TTC549 (cell line): ENCODE results near the gene CLCN4.

Experiments used
- FAIRE-seq: peaks from 2 replicates; lab custom pipeline; 2012; peaks lifted over from hg19 to GRCh38; lab: Jason Lieb, UNC

CLCN4 gene

DNA sequence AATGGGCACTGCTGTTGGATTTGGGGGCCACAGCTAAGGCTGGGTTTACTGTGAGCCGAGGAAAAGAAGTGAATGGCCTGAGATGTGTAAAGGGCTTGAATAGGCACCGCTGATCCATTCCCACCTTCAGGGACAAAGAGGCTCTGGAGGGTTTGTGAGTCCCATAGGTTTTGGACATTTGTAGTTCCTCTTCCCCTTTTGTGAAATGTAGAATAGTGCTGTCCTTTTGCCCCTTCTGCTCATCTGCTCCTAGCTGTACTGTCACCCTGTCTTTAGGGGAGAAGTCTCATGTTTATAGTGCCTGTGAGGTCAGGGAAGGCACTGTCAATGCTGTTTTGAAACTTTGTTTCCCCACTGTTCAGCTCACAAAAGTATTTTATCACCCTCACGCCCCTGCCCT lies 26.4 kb upstream of the CLCN4 start:
- no peak for FAIRE-seq

DNA sequence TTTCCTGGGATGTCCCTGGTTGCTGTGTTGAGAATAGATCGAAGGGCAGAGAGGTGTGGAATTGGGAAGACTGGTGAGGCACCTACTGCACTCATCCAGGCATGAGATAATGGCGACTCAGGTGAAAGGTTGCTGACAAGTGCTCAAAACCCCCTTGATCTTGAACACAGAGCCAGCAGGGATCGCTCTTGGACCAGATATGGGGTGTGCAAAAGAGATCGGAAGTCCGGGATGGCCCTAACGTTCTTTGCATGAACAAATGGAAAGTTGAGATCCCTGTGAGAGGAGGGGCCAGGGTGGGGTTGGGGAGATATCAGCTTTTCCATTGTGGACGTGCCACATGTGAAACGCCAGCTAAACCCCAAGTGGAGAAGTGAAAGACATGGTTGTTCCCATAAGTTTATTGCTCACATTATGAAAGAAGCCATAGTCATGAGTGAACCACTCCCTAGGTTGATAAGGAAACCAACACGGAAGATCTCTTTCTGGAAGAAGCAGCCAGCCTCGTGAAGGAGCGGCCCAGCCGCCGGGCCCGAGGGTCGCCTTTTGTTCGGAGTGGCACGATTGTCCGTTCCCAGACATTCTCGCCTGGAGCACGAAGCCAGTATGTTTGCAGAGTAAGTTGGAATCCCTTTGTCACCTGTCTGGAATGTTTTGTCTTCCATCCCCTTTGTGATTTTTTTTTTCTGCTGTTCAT lies 22.6 kb upstream of the CLCN4 start:
- no peak for FAIRE-seq

DNA sequence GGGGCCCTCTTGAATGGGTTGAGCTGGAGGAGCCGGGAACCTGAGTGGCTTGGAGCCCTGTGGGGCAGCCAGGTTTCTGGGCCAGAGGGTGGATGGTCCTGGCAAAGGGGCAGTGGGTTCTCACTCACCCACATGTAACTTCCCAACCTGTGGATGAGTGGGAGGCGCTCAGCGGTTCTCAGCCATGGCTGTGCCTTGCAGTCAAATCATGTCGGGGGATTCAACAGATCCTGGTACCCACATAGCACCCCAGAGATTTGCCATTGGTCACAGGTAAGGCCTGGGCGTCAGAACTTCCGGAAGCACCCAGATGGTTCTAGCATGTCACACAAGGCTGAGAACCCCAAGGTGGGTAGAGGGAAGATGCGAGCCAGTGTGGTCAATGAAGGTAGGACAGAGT lies 21.9 kb upstream of the CLCN4 start:
- no peak for FAIRE-seq

DNA sequence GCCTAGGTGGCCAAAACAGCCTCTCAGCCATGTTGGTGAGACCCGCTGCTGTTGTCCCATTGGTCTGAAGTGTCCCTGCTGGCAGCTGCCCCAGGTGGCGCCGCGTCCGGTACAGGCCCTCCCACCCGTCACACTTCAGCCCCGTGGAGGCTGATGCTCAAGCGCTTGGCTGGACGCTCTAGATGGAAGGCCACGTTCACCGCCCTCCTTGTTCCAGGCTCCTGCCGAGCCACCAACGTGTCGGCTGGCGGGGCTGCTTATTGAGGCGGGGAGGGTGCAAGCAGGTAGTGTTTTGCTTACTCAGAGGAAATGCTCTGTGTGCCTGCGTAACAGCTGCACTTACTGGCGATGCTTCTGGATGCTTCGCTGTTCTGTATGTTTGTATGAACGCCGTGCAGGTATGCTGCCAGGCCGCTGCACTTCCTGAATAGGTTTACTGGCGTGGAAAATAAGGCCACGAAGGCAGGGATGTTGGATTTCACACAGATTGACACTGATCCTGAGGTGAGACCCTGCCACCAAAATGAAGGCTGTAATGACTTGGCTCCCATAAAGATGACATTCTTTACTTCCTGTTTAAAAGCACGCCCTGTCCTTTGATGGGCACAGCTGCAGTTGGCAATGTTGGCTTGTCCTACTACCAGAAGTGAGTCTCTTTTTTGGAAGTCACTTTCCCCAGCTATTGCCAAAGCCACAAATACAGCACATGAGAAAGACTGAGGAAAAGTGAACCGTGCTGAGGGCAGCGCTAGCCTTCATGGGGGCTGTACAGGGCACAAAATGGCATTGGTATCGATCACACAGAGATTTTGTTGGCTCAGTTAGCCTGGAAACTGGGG lies 21.0 kb upstream of the CLCN4 start:
- no peak for FAIRE-seq

DNA sequence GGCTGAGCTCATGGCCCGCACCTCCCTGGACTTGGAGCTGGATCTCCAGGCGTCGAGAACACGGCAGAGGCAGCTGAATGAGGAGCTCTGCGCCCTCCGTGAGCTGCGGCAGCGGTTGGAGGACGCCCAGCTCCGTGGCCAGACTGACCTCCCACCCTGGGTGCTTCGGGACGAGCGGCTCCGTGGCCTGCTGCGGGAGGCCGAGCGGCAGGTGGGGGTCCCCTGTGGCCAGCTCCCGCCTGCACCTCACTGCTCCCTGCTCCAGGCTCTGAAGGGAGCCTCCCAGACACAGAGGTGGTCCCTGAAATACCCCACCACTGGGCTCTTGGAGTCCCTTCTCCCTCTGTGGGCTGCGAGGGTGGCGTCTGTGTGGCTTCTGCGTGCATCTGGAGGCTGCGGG lies 18.0 kb upstream of the CLCN4 start:
- FAIRE-seq: no peak

DNA sequence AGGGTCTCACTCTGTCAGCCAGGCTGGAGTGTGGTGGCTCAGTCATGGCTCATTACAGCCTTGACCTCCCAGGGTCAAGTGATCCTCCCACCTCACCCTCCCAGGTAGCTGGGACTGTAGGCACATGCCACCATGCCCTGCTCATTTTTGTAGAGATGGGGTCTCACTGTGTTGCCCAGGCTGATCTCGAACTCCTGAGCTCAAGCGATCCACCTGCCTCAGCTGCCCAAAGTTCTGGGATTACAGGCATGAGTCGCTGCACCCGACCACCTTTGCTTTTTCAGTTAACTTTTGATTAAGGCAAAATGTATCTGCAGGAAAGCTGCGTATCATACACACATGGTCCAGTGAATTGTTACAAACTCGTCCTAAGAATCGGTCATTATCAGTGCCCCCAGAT lies 16.5 kb upstream of the CLCN4 start:
- FAIRE-seq: no peak

DNA sequence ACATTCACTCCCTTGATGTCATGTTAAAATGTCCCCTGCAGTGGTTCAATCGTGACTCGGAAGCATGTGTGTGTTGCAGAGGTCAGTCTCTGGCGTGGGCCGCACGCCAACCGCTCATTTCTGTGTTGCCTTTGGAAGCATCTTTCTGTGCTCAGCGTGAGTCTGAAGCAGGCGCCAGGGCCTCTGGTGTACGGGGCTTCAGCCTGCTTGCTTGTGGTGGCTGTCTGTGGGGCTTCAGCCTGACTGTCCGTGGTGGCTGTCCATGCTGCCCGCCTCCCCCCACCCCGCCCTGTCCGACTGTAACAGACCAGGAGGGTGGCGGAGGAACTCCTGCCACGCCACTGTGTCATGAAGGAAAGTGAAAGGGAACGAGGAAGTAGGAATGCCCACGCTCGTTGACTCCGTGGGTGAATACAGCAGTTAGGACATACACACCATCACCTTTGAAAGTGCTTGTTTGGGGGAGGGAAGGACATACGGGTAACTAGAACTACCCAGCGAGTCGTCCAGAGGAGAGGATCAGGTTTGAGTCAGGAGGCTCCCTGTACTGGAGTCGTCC lies 14.7 kb upstream of the CLCN4 start:
- no peak for FAIRE-seq

DNA sequence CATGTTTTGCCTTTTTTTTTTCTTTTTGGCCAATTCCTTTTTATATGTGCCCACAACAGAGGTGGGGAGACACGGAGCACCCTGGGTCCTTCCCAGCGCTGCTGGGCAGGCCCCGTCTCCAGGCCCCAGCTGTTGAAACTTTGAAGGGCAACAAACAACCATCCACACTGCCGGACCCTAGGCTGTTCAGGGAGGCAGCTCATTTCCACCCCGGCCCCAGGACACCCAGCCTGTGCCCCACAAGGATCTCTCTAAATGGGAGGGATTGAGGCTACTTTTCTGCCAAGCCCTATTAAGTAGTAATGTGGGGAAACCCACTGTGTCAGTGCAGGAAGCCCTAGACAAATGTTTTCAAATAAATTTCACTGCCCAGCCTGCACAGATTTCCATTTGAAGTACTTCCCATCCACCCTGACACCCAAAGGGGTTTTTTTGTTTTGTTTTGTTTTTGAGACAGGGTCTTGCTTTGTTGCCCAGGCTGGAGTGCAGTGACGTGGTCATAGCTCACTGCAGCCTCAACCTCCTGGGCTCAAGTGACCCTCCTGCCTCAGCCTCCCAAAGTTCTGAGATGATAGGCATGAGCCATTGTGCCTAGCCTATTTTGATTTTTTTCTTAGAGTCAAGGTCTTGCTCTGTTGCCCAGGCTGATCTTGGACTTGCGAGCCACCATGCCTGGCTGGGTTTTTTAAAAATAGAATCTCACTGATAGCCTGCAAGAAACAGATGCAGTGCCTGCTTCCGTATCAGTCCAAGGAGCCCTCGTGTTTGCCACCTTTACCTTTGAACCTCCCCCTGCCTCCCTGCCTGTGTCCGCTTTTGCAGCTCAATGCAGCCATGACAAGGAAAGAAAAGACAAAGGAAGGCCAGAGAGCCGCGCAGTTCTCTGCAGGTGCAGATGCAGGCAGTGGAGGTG lies 13.4 kb upstream of the CLCN4 start:
- FAIRE-seq: no peak

DNA sequence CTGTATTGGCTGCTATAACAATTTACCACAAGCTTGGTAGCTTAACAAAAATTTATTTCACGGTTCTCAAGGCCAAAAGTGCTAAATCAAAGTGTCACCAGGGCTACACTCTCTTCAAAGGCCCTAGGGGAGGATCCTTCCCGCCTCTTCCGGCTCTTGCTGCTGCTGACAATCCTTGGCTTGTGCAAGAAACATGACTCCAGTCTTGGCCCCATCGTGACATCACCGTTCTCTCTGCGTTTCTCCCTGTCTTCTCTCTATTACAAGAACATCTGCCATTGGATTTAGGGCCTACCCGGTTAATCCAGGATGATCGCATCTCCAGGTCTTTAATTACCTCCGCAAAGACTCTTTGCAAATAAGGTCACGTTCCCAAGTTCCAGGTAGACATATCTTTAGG lies 10.4 kb upstream of the CLCN4 start:
- no peak for FAIRE-seq

DNA sequence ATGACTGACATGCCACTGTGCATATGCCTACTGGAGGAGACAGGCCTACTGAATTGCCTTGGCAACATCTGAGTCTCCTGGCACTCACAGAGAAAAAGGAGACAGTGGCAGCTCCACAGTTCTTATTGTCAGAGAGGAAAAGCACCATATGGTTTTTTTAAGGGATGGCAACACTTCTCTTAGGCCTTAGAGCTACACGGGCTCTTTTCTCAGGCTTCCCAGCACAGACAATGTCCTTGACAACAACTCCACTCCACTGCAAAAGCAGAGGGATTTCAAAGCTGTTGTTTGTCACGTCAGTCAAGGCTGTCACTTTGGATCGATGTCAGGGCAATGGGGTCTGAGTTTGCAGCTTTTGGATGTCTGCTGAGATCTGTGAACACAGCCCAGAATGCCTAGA lies 4.7 kb upstream of the CLCN4 start:
- no peak for FAIRE-seq

DNA sequence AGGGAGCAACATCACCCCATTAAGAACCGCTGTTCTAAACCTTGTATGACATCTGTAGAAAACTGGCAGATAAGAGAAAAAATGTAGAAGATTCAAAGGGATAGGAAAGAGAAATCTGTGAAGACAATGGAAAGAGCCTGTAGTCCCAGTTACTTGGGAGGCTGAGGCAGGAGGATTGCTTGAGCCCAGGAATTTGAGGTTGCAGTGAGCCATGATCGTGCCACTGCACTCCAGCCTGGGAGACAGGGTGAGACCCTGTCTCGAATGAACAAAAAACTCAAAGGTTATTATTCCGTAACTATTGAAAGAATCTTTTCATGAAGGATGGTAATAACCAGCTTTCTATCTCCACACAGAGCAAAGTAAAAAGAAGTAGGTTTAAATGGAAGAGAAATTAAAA lies 1.6 kb upstream of the CLCN4 start:
- FAIRE-seq: no peak

DNA sequence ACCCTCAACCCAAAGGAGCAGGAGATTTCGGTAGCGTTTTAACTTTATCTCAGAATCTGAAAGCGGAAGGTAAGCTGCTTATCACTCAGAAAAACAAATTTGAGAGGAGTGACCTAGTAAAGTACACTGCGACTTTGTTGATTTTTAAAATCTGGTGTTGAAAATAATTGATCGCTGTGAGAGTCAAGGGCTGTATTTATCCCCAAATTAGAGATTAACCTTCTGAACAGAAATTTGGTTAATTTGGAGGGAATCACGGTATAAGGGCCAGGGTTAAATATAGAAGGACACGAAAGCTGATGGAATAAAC lies 212 bp downstream of the CLCN4 start:
- no peak for FAIRE-seq

DNA sequence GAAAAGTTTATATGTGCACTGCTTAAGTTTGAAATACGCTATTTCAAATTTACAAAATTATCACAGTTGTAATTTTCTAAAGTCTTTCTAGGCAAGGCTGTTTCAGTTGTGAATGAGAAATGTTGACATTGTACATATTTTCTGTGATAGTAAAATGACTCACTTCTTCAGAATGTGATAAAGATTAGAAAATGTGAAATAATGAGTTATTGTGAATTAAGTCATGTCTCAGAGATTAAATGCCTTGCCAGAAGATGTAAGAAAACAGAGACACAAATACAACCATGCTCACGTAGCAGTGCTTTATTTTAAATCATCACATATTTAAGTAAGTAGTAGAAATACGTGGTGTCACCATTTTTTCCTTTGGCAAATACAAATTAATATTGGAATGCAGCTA lies 768 bp downstream of the CLCN4 start:
- no peak for FAIRE-seq

DNA sequence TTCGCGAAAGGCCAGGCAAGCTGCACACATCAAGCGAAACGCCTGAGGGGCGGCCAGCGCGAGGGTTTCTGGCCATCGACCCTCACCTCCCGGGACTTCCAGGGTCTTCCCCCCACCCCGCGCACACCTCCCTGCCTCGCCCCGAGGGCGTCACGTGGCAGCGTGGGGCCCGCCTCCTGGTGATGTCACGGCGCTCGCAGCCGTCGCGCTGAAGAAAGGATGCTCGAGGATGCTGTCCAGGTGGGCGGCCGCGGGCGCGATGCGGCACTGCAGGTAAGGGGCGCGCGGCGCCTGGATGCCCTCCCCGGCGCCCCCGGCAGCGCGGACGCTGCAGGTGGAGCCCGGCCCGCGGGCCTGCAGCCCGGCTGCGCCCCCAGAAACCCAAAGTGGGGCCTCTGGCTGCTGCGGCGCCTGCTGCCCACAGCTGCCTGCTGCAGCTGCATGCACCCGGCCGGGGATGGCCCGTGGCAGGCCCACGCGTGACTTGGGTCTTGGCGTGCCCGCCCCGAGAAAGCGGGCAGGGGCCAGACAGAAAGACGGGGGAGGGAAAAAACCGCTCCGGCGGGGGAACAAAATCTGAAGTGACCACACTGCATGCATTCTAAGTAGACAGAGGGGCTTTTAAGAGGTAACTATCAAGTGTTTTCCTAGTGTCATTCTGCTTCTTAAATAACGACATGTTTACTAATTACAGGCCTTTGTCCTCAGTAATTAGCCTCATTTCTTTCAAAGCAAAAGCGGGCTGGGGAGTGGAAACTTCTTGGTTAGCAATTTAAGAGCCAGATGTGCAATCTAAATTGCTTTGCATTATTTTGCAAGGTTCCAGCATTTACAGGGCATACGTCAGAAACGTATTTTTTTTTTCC lies 1.7 kb downstream of the CLCN4 start:
- FAIRE-seq: no peak

DNA sequence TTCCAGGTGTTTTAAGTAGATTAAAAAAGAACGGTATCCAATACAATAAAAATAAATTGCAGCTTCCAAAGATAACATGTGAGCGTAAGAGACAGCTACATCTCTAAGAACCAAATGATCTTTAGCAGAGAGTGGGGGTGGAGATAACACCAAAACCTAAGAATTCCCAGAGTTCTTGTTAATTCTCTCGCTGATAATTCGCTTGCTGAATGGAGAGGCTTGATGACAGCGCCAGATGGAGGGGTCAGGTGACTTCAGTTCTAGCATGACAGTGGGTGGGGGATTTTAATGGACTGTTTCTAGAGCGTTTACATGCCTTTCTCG lies 2.3 kb downstream of the CLCN4 start:
- no peak for FAIRE-seq

DNA sequence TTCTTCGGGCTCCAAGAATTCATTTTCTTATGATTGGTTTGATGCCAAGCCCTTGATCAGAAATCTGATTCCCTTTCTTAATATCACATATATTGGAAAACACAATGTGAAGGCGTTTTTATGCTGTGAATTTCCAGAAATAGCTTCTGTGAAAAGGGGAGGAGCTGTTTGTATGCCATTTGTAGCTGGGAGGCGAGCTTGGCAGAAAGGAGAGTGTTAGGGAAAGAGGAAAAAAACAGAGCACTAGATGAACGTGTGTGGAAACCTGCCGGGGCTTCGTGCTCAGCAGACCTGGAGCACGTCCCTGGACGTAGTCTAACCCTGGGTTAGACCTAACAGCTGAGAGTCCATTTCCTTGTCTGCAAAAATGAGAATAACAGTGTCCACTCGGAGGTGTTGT lies 3.4 kb downstream of the CLCN4 start:
- no peak for FAIRE-seq

DNA sequence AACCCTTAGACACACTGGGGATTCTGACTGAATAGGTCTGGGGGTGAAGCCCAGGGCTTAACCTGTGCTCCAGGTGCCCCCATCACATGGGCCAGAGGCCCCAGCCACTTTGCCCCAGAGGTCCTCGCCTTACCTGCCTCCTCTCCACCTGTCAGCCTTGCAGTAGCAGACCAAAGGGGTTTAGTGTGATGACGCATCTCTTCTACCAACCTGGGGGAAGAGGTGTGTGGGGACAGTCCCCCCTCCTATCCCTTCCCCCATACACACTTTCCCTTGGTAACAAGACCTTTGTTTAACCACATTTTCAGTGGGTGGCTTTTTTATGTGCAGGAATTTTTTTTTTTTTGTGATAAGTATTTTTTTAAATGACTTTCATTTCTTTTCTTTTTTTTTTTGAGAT lies 6.3 kb downstream of the CLCN4 start:
- no peak for FAIRE-seq

DNA sequence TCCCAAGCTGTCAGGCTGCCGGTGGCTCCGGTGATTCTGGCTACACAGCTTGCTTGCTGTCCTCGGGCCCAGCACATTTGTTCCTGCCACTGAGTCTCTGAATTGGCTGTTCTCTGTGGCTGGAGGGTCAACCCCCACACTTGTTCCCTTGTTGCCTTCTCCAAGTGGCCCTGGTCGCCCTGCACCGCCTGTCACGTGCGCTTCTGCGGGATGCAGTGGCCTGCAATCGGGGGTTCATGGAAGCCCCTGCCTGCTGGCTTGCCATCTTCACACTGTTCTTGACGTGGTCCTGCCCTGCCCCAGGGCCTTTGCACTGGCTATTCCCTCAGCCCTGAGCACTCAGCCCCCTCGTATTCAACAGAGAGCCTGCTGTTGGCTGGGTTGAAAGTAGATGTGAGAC lies 8.1 kb downstream of the CLCN4 start:
- no peak for FAIRE-seq

DNA sequence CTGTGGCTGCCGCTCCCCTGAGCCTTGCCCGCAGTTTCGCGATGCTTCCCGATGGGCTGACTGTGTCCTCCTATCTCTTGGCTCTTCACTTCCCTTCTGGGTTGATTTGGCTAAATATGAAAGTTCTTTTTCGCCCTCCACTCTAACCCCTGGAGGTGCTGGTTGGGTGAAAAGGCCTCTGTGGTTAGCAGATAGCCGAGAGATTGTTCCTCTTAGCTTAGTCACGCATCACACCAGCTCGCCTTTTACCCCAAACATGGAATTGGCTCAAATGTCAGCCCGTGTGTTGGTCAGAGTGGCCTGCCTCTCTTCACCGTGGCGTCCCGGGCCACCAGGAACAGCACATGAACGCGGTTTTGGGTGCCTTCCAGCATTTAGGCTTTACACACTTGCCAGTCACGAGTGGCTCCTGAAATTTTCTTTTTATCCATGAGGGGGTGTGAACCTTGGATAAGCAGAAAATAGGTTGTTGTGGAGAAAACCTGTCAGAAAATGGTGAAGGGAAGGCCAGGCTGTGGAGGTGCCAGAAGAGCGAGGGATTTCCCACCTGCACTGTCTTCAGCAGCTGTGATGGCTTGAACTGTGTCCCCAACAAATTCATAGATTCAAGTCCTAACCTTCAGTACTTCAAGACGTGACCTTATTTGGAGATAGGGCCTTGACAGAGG lies 8.9 kb downstream of the CLCN4 start:
- no peak for FAIRE-seq

DNA sequence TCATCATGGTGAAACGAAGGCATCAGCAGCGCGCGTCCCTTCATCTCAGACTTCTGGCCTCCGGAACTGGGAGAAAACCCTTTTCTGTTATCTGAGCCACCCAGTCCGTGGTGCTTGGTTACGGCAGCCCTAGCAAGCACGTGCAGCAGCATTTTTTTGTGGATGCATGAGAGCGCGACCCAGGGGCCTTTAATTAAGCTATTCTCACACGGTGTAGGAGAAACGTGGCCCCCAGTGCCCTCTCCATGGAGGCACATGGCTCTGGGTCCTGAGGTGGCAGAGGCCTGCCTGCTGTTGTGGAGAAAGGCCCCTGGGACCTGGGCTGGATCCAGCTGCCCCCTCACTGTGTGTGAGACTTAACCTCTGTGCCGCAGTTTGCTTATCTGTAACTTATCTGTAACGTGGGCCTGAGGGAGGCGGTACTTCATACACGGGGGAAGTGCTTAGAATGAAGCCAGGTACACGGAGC lies 9.5 kb downstream of the CLCN4 start:
- no peak for FAIRE-seq

DNA sequence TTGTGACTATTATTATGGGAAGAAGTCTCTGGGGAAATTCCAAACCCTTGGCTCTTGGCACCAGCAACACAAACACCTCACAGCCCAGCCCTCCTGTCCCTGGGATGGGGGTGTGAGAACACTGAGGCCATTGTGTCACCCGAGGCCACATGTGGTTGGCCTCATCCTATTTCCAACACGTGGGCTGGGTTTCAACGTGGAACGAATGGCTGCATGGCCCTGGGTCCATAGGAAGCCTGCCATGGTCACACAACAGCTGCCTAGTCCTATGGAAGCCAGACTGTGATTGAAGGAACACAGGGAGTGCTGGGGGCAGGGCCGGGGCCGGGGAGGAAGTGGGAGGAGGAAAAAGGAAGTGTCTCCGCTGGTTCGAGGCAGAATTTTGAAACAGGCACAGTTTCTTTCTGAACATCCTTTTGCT lies 10.0 kb downstream of the CLCN4 start:
- FAIRE-seq: no peak
